ENCODE results near the gene TERT.

DNA sequence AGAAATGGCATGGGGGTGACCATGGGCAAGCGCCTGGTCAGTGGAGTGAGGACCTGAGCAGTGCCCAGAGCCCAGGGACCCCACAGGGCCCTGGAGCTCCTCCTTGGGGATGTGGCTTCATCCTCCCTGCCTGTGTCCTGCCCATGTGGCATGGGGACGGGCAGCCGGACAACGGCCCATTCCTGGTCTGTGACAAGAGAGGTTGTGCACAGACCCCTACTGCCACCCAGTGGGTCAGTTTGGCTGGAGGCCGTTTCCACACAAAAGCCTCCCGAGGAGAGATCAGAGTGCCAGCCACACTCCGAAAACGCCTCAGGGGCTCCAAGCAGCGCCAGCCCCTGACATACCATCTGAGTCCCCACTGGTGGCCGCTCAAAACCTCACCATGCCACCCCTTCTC lies 49.9 kb downstream of the TERT start:
- no peak for TF ChIP-seq EZH2 (IDR thresholded peaks at IDR 0.05)
- TF ChIP-seq, protein P1, sequence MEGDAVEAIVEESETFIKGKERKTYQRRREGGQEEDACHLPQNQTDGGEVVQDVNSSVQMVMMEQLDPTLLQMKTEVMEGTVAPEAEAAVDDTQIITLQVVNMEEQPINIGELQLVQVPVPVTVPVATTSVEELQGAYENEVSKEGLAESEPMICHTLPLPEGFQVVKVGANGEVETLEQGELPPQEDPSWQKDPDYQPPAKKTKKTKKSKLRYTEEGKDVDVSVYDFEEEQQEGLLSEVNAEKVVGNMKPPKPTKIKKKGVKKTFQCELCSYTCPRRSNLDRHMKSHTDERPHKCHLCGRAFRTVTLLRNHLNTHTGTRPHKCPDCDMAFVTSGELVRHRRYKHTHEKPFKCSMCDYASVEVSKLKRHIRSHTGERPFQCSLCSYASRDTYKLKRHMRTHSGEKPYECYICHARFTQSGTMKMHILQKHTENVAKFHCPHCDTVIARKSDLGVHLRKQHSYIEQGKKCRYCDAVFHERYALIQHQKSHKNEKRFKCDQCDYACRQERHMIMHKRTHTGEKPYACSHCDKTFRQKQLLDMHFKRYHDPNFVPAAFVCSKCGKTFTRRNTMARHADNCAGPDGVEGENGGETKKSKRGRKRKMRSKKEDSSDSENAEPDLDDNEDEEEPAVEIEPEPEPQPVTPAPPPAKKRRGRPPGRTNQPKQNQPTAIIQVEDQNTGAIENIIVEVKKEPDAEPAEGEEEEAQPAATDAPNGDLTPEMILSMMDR (IDR thresholded peaks at IDR 0.05) = peak; percentile 21
- no peak for TF ChIP-seq EZH2phosphoT487 (IDR thresholded peaks at IDR 0.05)
